HEK293 (cell line): ENCODE data around the gene STIP1.
"Not testable (repeated sequence)": the region's sequence is repeated elsewhere in the genome, so short reads cannot be mapped to it uniquely, and the experiment has no call there.

Experiments
- CTCF ChIA-PET: fragments of 350-600 bp; formaldehyde crosslinking; extraction: SDS; loops from one replicate; lab custom pipeline; 2021; ENCODE audit warnings: antibody characterized with exemption; lab: Yijun Ruan, JAX
- POLR2A ChIA-PET: fragments of 300-600 bp; formaldehyde crosslinking; extraction: SDS; loops from one replicate; lab custom pipeline; 2020; ENCODE audit warnings: antibody characterized with exemption, inconsistent platforms; lab: Yijun Ruan, JAX
- H3K27ac ChIP-seq: fragments of 200-500 bp; sonication (Bioruptor generic); 2 replicates; pipeline ENCODE4 v1.5.1; 2014; ENCODE audit warnings: low read depth, low read length, control low read depth, inconsistent platforms; ENCODE audit errors: extremely low read depth
- H3K36me3 ChIP-seq, 2 experiments: fragments of 200-500 bp in 1 of 2; sonication (Bioruptor generic) in 1 of 2; 1 replicate in 1 of 2; 2 replicates in 1 of 2; pipeline ENCODE4 v1.5.1; 2014 to 2017; ENCODE audit warnings: inconsistent platforms in 2 of 2, low read length in 2 of 2; ENCODE audit not compliant: control insufficient read depth in 2 of 2, insufficient read depth in 1 of 2
- H3K4me1 ChIP-seq: fragments of 200-500 bp; sonication (Bioruptor generic); 2 replicates; pipeline ENCODE4 v1.5.1; 2014; ENCODE audit warnings: mild to moderate bottlenecking, low read length, inconsistent platforms; ENCODE audit not compliant: control insufficient read depth, insufficient read depth
- H3K4me3 ChIP-seq: 2 replicates; pipeline ENCODE4 v1.5.1; 2011; ENCODE audit warnings: low read depth, mild to moderate bottlenecking, control low read depth, low read length, moderate library complexity
- H3K9me3 ChIP-seq: fragments of 200-500 bp; sonication (Bioruptor generic); 2 replicates; pipeline ENCODE4 v1.5.1; 2014; ENCODE audit warnings: low read depth, low read length, inconsistent platforms; ENCODE audit not compliant: control insufficient read depth, insufficient read depth
- EGR2 ChIP-seq: fragments of 450-650 bp; formaldehyde crosslinking; IDR thresholded peaks from 2 replicates; pipeline ENCODE4 v1.5.1; 2016; ENCODE audit warnings: low read depth, missing biosample characterization, missing genetic modification characterization
- OSR2 ChIP-seq: fragments of 450-650 bp; formaldehyde crosslinking; IDR thresholded peaks from 2 replicates; pipeline ENCODE4 v1.5.1; 2016; ENCODE audit warnings: missing biosample characterization, missing genetic modification characterization
- RBAK ChIP-seq: fragments of 450-650 bp; formaldehyde crosslinking; IDR thresholded peaks from 2 replicates; pipeline ENCODE4 v1.5.1; 2016; ENCODE audit warnings: missing biosample characterization, missing genetic modification characterization
- ZNF133 ChIP-seq: fragments of 450-650 bp; formaldehyde crosslinking; IDR thresholded peaks from 2 replicates; pipeline ENCODE4 v1.5.1; 2016; ENCODE audit warnings: missing biosample characterization, missing genetic modification characterization
- ZNF146 ChIP-seq: fragments of 450-650 bp; formaldehyde crosslinking; IDR thresholded peaks from 2 replicates; pipeline ENCODE4 v1.5.1; 2016; ENCODE audit warnings: missing biosample characterization, missing genetic modification characterization
- ZNF302 ChIP-seq: fragments of 450-650 bp; formaldehyde crosslinking; IDR thresholded peaks from 2 replicates; pipeline ENCODE4 v1.5.1; 2016; ENCODE audit warnings: missing biosample characterization, missing genetic modification characterization, low read depth
- ZNF416 ChIP-seq: fragments of 450-650 bp; formaldehyde crosslinking; IDR thresholded peaks from 2 replicates; pipeline ENCODE4 v1.5.1; 2016; ENCODE audit warnings: missing biosample characterization, missing genetic modification characterization
- ZNF600 ChIP-seq: fragments of 450-650 bp; formaldehyde crosslinking; IDR thresholded peaks from 2 replicates; pipeline ENCODE4 v1.5.1; 2016; ENCODE audit warnings: missing biosample characterization, missing genetic modification characterization
- ZNF629 ChIP-seq: fragments of 450-650 bp; formaldehyde crosslinking; IDR thresholded peaks from 2 replicates; pipeline ENCODE4 v1.5.1; 2017; ENCODE audit warnings: missing biosample characterization, missing genetic modification characterization
- TF ChIP-seq, protein P1 (sequence below): fragments of 450-650 bp; formaldehyde crosslinking; IDR thresholded peaks from 2 replicates; pipeline ENCODE4 v1.5.1; 2016; ENCODE audit warnings: missing biosample characterization, missing genetic modification characterization
- TF ChIP-seq, protein P2 (sequence below): fragments of 450-650 bp; formaldehyde crosslinking; IDR thresholded peaks from 2 replicates; pipeline ENCODE4 v1.5.1; 2016; ENCODE audit warnings: missing biosample characterization, missing genetic modification characterization
- TF ChIP-seq, protein P3 (sequence below): fragments of 450-650 bp; formaldehyde crosslinking; IDR thresholded peaks from 2 replicates; pipeline ENCODE4 v1.5.1; 2016; ENCODE audit warnings: missing biosample characterization, missing genetic modification characterization
- TF ChIP-seq, protein P4 (sequence below): fragments of 450-650 bp; formaldehyde crosslinking; IDR thresholded peaks from 2 replicates; pipeline ENCODE4 v1.5.1; 2016; ENCODE audit warnings: missing biosample characterization, missing genetic modification characterization
- TF ChIP-seq, protein P5 (sequence below): fragments of 450-650 bp; formaldehyde crosslinking; IDR thresholded peaks from 2 replicates; pipeline ENCODE4 v1.5.1; 2016; ENCODE audit warnings: missing biosample characterization, missing genetic modification characterization

The STIP1 gene

DNA sequence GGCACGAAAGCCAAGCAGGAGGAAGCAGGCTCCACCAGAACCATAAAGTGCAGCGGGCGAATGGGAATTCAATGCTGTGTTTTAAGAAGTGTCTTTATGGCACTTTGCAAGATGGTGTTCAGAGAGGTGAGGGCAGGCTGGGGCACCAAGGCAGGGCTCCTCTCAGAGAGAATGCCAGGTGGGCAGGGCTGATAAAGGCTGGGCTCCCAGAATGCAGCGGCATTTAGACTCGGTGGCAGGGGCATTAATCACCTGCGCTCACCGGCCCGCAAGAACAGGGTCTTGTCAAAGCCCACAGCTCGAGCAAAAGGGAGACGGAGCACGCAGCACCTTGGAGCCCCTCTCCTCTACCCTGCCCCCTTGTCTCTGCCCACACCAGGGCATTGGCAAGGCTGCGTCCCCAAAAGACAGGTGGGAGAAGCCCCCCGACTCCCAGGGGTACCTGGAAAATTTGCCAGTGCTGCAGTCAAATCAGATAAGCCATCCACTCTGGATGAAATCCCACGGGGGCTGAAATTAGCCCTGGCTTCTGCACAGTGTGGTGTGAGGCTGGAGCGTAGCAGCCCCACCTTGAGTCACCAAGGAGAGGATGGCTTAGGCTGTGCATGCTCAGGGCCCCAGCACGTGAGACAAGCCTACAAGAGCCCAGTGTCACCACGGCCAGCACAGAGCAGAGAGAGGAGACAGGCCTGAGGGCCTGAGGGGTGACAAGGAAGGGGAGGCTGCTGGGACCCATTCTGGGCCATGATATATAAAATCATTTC lies 28.2 kb upstream of the STIP1 start (continued):
- TF ChIP-seq, protein P1, sequence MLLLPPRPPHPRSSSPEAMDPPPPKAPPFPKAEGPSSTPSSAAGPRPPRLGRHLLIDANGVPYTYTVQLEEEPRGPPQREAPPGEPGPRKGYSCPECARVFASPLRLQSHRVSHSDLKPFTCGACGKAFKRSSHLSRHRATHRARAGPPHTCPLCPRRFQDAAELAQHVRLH = no peak
- TF ChIP-seq, protein P2, sequence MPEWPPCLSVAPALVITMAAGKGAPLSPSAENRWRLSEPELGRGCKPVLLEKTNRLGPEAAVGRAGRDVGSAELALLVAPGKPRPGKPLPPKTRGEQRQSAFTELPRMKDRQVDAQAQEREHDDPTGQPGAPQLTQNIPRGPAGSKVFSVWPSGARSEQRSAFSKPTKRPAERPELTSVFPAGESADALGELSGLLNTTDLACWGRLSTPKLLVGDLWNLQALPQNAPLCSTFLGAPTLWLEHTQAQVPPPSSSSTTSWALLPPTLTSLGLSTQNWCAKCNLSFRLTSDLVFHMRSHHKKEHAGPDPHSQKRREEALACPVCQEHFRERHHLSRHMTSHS (tag by site-specific recombination) = no peak
- TF ChIP-seq EGR2 (tag by site-specific recombination) = no peak
- no peak for TF ChIP-seq ZNF416 (tag by site-specific recombination)
- no peak for TF ChIP-seq ZNF133 (tag by site-specific recombination)
- no peak for TF ChIP-seq ZNF302
- no peak for TF ChIP-seq RBAK (tag by site-specific recombination)
- TF ChIP-seq, all 188 proteins: peak for 0

DNA sequence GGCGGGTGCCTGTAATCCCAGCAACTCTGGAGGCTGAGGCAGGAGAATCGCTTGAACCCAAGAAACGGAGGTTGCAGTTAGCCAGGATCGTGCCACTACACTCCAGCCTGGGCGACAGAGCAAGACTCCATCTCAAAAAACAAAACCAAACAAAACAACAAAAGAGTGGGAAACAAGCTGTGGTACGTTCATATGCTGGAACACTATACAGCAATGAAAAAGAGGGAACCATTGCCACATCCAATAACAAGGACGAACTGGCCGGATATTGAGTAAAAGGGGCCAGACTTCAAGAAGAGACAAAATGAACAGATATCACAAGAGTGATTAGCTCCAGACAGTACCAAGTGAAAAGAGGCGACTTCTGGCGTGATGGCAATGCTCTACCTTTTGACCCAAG lies 24.9 kb upstream of the STIP1 start:
- Histone ChIP-seq H3K36me3 (peaks cover 0 to 2% of the 10 kb centered on the region in 2 experiments; a peak in 1 of 3 replicates), H3K4me1 (0 out of 2 replicates have a peak, but pooled peaks cover 2% of the 10 kb centered on the region), H3K9me3 (no peaks in the 10 kb centered on the region), H3K27ac (no peak overlapping the region), H3K4me3 (no peak overlapping the region)
- ChIA-PET CTCF (interaction anchor here (0.7 to 1.8 kb wide), 2 partner anchors 12 to 143 kb away, joined by 3 to 5 read pairs; no protein-coding TSS in a partner anchor), POLR2A (no interaction called here)
- TF ChIP-seq, protein P1 = peak; percentile 46; the same call in 1 of the 2 replicates
- TF ChIP-seq ZNF146 (tag by site-specific recombination) = peak; percentile 100
- TF ChIP-seq, protein P3, sequence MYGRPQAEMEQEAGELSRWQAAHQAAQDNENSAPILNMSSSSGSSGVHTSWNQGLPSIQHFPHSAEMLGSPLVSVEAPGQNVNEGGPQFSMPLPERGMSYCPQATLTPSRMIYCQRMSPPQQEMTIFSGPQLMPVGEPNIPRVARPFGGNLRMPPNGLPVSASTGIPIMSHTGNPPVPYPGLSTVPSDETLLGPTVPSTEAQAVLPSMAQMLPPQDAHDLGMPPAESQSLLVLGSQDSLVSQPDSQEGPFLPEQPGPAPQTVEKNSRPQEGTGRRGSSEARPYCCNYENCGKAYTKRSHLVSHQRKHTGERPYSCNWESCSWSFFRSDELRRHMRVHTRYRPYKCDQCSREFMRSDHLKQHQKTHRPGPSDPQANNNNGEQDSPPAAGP (tag by site-specific recombination) = no peak

DNA sequence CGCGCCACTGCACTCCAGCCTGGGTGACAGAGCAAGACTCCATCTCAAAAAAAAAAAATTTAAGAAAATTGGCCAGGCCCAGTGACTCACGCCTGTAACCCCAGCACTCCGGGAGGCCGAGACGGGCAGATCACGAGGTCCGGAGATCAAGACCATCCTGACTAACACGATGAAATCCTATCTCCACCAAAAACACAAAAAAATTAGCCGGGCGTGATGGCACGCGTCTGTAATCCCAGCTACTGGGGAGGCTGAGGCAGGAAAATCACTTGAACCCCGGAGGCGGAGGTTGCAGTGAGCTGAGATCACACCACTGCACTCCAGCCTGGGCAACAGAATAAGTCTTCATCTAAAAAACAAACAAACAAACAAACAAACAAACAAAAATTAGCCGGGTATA lies 23.2 kb upstream of the STIP1 start:
- H3K9me3 ChIP-seq, H3K4me3 ChIP-seq, POLR2A ChIA-PET, H3K4me1 ChIP-seq, H3K27ac ChIP-seq, H3K36me3 ChIP-seq: not testable (repeated sequence)
- CTCF ChIA-PET = interaction anchor here (1.2 to 1.5 kb wide), 2 partner anchors 10 to 17 kb away, joined by 4 to 8 read pairs; no protein-coding TSS in a partner anchor
- TF ChIP-seq, protein P4, sequence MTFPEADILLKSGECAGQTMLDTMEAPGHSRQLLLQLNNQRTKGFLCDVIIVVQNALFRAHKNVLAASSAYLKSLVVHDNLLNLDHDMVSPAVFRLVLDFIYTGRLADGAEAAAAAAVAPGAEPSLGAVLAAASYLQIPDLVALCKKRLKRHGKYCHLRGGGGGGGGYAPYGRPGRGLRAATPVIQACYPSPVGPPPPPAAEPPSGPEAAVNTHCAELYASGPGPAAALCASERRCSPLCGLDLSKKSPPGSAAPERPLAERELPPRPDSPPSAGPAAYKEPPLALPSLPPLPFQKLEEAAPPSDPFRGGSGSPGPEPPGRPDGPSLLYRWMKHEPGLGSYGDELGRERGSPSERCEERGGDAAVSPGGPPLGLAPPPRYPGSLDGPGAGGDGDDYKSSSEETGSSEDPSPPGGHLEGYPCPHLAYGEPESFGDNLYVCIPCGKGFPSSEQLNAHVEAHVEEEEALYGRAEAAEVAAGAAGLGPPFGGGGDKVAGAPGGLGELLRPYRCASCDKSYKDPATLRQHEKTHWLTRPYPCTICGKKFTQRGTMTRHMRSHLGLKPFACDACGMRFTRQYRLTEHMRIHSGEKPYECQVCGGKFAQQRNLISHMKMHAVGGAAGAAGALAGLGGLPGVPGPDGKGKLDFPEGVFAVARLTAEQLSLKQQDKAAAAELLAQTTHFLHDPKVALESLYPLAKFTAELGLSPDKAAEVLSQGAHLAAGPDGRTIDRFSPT = peak; percentile 31; the same call in 1 of the 2 replicates
- TF ChIP-seq, protein P3 (tag by site-specific recombination) = 0 out of 2 replicates have a peak, but pooled peaks have one; percentile 26
- TF ChIP-seq ZNF629 (tag by site-specific recombination) (peak; percentile 63; the same call in 1 of the 2 replicates), ZNF600 (tag by site-specific recombination) (peak; percentile 77), OSR2 (tag by site-specific recombination) (peak; percentile 82)
- TF ChIP-seq, protein P5, sequence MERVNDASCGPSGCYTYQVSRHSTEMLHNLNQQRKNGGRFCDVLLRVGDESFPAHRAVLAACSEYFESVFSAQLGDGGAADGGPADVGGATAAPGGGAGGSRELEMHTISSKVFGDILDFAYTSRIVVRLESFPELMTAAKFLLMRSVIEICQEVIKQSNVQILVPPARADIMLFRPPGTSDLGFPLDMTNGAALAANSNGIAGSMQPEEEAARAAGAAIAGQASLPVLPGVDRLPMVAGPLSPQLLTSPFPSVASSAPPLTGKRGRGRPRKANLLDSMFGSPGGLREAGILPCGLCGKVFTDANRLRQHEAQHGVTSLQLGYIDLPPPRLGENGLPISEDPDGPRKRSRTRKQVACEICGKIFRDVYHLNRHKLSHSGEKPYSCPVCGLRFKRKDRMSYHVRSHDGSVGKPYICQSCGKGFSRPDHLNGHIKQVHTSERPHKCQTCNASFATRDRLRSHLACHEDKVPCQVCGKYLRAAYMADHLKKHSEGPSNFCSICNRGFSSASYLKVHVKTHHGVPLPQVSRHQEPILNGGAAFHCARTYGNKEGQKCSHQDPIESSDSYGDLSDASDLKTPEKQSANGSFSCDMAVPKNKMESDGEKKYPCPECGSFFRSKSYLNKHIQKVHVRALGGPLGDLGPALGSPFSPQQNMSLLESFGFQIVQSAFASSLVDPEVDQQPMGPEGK = peak; percentile 50; the same call in 1 of the 2 replicates
